Measurements from ENCODE around the gene TRAF4. TPM values are rescaled to one million over a fixed set of nuclear protein-coding genes. Genes with fewer than 3 reads are reported as not detected.

TRAF4 gene
- total and polyA plus RNA-seq, 9 of the 15 experiments (the other 6 are each of a cell fraction or from before 2014, with no cell fraction given) = 2.4 to 147 (median 72.4) TPM

DNA sequence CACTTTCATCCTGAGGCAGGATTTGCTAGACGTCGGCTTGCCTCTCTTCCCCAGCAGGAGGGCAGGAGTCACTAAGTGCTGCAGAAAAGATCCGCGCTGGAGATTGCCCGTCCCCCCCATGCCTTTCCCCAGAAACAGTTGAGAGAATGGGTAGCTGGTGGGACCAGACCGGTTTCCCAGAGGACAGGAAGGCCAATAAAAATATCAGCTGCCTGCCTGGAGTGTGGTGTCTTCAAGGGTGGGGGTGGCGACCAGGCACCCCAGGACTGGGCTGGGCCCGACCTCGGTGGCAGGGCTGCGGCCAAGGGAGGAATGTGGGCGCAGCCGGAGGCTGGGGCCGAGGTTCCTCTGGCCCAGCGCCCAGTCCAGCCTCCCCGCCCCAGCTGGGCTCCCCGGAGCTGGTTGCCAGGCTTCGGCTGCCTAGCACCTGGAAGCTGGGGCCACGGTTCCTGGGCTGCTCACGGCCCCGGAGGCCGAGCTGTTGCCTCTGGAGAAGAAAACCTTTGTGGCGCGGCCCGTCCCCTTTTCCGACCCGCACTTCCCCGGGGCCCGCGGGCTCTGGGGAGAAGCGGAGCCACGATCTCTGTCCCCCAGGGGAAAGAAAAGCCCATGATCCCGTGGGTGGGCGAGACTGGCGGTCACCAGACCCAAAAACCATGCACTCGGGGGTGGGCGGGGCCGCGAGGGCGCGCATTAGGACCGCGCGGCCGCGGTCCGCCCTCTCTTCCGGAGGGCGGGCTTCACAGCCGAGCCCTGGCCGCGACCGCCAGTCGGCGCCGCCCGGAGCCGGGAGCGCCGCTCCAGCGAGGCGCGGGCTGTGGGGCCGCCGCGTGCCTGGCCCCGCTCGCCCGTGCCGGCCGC lies at the start of gene TRAF4 (continued):
- TF ChIP-seq NKRF (IDR thresholded peaks at IDR 0.05; ENCODE audit: borderline replicate concordance) (peak; percentile 87), REST (IDR thresholded peaks at IDR 0.05; ENCODE audit: borderline replicate concordance) (peak; percentile 93), REST (CRISPR knock-in tag; IDR thresholded peaks at IDR 0.05; ENCODE audit: low read depth) (peak; percentile 62; the same call in 1 of the 2 replicates), EP400 (IDR thresholded peaks at IDR 0.05) (peak; percentile 43; the same call in 1 of the 2 replicates), PML (IDR thresholded peaks at IDR 0.05; ENCODE audit: low read length) (peak; percentile 42; the same call in 1 of the 2 replicates), KLF6 (CRISPR knock-in tag; IDR thresholded peaks at IDR 0.05; ENCODE audit: borderline replicate concordance) (no peak), KDM5B (IDR thresholded peaks at IDR 0.05; ENCODE audit: insufficient replicate concordance, low read depth, low read length) (no peak), CREB3 (tag; conservative IDR thresholded peaks at IDR 0.05; ENCODE audit: low read depth) (0 out of 2 replicates have a peak, but pooled peaks have one; percentile 48)
- TF ChIP-seq, protein P1, sequence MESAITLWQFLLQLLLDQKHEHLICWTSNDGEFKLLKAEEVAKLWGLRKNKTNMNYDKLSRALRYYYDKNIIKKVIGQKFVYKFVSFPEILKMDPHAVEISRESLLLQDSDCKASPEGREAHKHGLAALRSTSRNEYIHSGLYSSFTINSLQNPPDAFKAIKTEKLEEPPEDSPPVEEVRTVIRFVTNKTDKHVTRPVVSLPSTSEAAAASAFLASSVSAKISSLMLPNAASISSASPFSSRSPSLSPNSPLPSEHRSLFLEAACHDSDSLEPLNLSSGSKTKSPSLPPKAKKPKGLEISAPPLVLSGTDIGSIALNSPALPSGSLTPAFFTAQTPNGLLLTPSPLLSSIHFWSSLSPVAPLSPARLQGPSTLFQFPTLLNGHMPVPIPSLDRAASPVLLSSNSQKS (CRISPR knock-in tag; IDR thresholded peaks at IDR 0.05) = no peak
- TF ChIP-seq, protein P2, sequence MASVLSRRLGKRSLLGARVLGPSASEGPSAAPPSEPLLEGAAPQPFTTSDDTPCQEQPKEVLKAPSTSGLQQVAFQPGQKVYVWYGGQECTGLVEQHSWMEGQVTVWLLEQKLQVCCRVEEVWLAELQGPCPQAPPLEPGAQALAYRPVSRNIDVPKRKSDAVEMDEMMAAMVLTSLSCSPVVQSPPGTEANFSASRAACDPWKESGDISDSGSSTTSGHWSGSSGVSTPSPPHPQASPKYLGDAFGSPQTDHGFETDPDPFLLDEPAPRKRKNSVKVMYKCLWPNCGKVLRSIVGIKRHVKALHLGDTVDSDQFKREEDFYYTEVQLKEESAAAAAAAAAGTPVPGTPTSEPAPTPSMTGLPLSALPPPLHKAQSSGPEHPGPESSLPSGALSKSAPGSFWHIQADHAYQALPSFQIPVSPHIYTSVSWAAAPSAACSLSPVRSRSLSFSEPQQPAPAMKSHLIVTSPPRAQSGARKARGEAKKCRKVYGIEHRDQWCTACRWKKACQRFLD (CRISPR knock-in tag; IDR thresholded peaks at IDR 0.05) = peak; percentile 88

Measured in K562 (cell line).